Esophagus muscularis mucosa (tissue), 3 donors: ENCODE measurements around the gene PARN.

Source experiments
- CTCF ChIP-seq, 3 experiments: fragments of 200-600 bp in 2 of 3; fragments of 450-650 bp in 1 of 3; sonication (generic) in 2 of 3; IDR thresholded peaks; one replicate each; pipeline ENCODE4 v1.5.1; 2017 to 2019; ENCODE audit warnings: antibody characterized with exemption in 3 of 3, mild to moderate bottlenecking in 2 of 3, moderate library complexity in 1 of 3
- POLR2A ChIP-seq: fragments of 450-650 bp; IDR thresholded peaks from one replicate; pipeline ENCODE4 v1.6.1; 2017; ENCODE audit warnings: antibody characterized with exemption, moderate library complexity, mild to moderate bottlenecking, low read depth
- POLR2AphosphoS5 ChIP-seq, 2 donors: sonication (generic); formaldehyde crosslinking; IDR thresholded peaks; one replicate each; pipeline ENCODE4 v1.6.1; 2017; ENCODE audit warnings: antibody characterized with exemption in 2 of 2

DNA sequence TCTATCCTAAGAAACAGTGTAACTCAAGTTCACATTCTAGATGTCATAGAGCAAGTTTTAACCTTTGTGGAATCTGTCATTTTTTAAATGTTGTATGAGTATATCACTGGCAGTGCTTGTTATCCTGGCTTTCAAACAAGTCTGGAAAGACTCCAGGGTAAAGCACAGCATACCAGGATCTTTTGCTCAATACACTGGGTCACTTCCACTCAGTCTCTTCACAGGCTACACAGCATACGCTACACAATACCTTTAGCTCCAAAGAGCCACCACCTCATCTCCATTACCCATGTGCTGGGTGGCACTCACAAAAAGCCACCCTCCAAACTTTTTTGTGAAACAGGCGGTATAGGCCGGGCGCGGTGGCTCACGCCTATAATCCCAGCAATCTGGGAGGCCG is 69.5 kb downstream of the PARN start:
- no peak for TF ChIP-seq POLR2A
- no peak for TF ChIP-seq CTCF (IDR thresholded peaks at IDR 0.05)
- TF ChIP-seq POLR2AphosphoS5 (IDR thresholded peaks at IDR 0.05) = no peak
